ENCODE results near the gene ARHGEF40.

The ARHGEF40 gene

GRCh38 chr14:21072781-21073339 lies 2.8 kb downstream of the ARHGEF40 start:
- no peak overlapping the region for H3K4me3 ChIP-seq (ENCODE audit: low read length)
- H3K9ac ChIP-seq (ENCODE audit: low read length): no peak overlapping the region
- no CpG with 5 or more reads among the region's 9 CpGs for WGBS (ENCODE audit: extremely low coverage, insufficient coverage, low lambda C conversion rate)
- H3K79me1 ChIP-seq (ENCODE audit: low read length): peaks cover 8% of the 10 kb centered on the region
- H3K36me3 ChIP-seq (ENCODE audit: control insufficient read depth, insufficient read depth, low read length): peaks cover 13% of the 10 kb centered on the region
- no peak overlapping the region for H4K8ac ChIP-seq (ENCODE audit: low read depth, low read length)
- no peak overlapping the region for H2AK5ac ChIP-seq (ENCODE audit: low read length)
- no peak overlapping the region for H3K27ac ChIP-seq (ENCODE audit: low read depth, low read length)
- no peak for DNase-seq
- H2BK120ac ChIP-seq (ENCODE audit: low read depth, low read length): no peak overlapping the region
- H2BK5ac ChIP-seq (ENCODE audit: low read length): no peak overlapping the region
- H3K4ac ChIP-seq (ENCODE audit: low read depth, low read length): no peak overlapping the region
- no peak overlapping the region for H3K18ac ChIP-seq (ENCODE audit: low read length)
- H3K56ac ChIP-seq (ENCODE audit: low read length): peak overlapping the region; percentile 99
- H3K27me3 ChIP-seq (ENCODE audit: insufficient read depth, low read length, poor library complexity): no peaks in the 10 kb centered on the region
- H3K4me1 ChIP-seq (ENCODE audit: control insufficient read depth, low read depth, low read length): peaks cover 5% of the 10 kb centered on the region
- H3K4me2 ChIP-seq (ENCODE audit: low read length): no peak overlapping the region
- no peak overlapping the region for H4K5ac ChIP-seq (ENCODE audit: low read length)
- H2BK15ac ChIP-seq (replicated peaks; ENCODE audit: low read depth): no peak overlapping the region
- H3K23ac ChIP-seq (ENCODE audit: low read length): no peak overlapping the region
- H3K79me2 ChIP-seq (ENCODE audit: control insufficient read depth, insufficient read depth, low read length): peaks cover 3% of the 10 kb centered on the region

GRCh38 chr14:21073921-21074320 lies 3.8 kb downstream of the ARHGEF40 start:
- Histone ChIP-seq H3K4me1 (ENCODE audit: control insufficient read depth, low read depth, low read length) (peaks cover 4% of the 10 kb centered on the region), H3K9ac (ENCODE audit: low read length) (no peak overlapping the region), H3K36me3 (ENCODE audit: control insufficient read depth, insufficient read depth, low read length) (peaks cover 17% of the 10 kb centered on the region), H3K27ac (ENCODE audit: low read depth, low read length) (no peak overlapping the region), H3K4me2 (ENCODE audit: low read length) (no peak overlapping the region), H3K18ac (ENCODE audit: low read length) (no peak overlapping the region), H4K8ac (ENCODE audit: low read depth, low read length) (no peak overlapping the region), H2BK120ac (ENCODE audit: low read depth, low read length) (no peak overlapping the region), H3K79me1 (ENCODE audit: low read length) (peaks cover 8% of the 10 kb centered on the region), H2BK5ac (ENCODE audit: low read length) (no peak overlapping the region), H4K5ac (ENCODE audit: low read length) (no peak overlapping the region), H3K27me3 (ENCODE audit: insufficient read depth, low read length, poor library complexity) (no peaks in the 10 kb centered on the region), H3K4me3 (ENCODE audit: low read length) (no peak overlapping the region), H3K23ac (ENCODE audit: low read length) (no peak overlapping the region), H3K56ac (ENCODE audit: low read length) (no peak overlapping the region), H3K4ac (ENCODE audit: low read depth, low read length) (no peak overlapping the region), H2BK15ac (replicated peaks; ENCODE audit: low read depth) (no peak overlapping the region), H2AK5ac (ENCODE audit: low read length) (no peak overlapping the region), H3K79me2 (ENCODE audit: control insufficient read depth, insufficient read depth, low read length) (peaks cover 3% of the 10 kb centered on the region)
- WGBS (ENCODE audit: extremely low coverage, insufficient coverage, low lambda C conversion rate): no CpG with 5 or more reads among the region's 9 CpGs
- no peak for DNase-seq

GRCh38 chr14:21074398-21075272 lies 4.5 kb downstream of the ARHGEF40 start:
- no peak overlapping the region for H3K23ac ChIP-seq (ENCODE audit: low read length)
- no peak overlapping the region for H3K56ac ChIP-seq (ENCODE audit: low read length)
- no peak overlapping the region for H3K18ac ChIP-seq (ENCODE audit: low read length)
- H3K79me2 ChIP-seq (ENCODE audit: control insufficient read depth, insufficient read depth, low read length): peaks cover 3% of the 10 kb centered on the region
- H2AK5ac ChIP-seq (ENCODE audit: low read length): no peak overlapping the region
- WGBS (ENCODE audit: extremely low coverage, insufficient coverage, low lambda C conversion rate): no CpG with 5 or more reads among the region's 26 CpGs
- H2BK15ac ChIP-seq (replicated peaks; ENCODE audit: low read depth): no peak overlapping the region
- H3K9ac ChIP-seq (ENCODE audit: low read length): no peak overlapping the region
- no peak overlapping the region for H3K4ac ChIP-seq (ENCODE audit: low read depth, low read length)
- H3K4me1 ChIP-seq (ENCODE audit: control insufficient read depth, low read depth, low read length): peaks cover 4% of the 10 kb centered on the region
- H3K4me3 ChIP-seq (ENCODE audit: low read length): no peak overlapping the region
- H4K8ac ChIP-seq (ENCODE audit: low read depth, low read length): no peak overlapping the region
- H2BK120ac ChIP-seq (ENCODE audit: low read depth, low read length): no peak overlapping the region
- H4K5ac ChIP-seq (ENCODE audit: low read length): no peak overlapping the region
- peaks cover 20% of the 10 kb centered on the region for H3K36me3 ChIP-seq (ENCODE audit: control insufficient read depth, insufficient read depth, low read length)
- no peak for DNase-seq
- no peak overlapping the region for H2BK5ac ChIP-seq (ENCODE audit: low read length)
- no peak overlapping the region for H3K4me2 ChIP-seq (ENCODE audit: low read length)
- H3K27me3 ChIP-seq (ENCODE audit: insufficient read depth, low read length, poor library complexity): no peaks in the 10 kb centered on the region
- H3K27ac ChIP-seq (ENCODE audit: low read depth, low read length): no peak overlapping the region
- H3K79me1 ChIP-seq (ENCODE audit: low read length): peaks cover 8% of the 10 kb centered on the region

GRCh38 chr14:21075719-21076437 lies 5.8 kb downstream of the ARHGEF40 start:
- Histone ChIP-seq H3K36me3 (ENCODE audit: control insufficient read depth, insufficient read depth, low read length) (peaks cover 23% of the 10 kb centered on the region), H3K4me2 (ENCODE audit: low read length) (no peak overlapping the region), H2AK5ac (ENCODE audit: low read length) (no peak overlapping the region), H3K27me3 (ENCODE audit: insufficient read depth, low read length, poor library complexity) (no peaks in the 10 kb centered on the region), H2BK15ac (replicated peaks; ENCODE audit: low read depth) (no peak overlapping the region), H3K4me3 (ENCODE audit: low read length) (no peak overlapping the region), H2BK5ac (ENCODE audit: low read length) (no peak overlapping the region), H4K8ac (ENCODE audit: low read depth, low read length) (no peak overlapping the region), H4K5ac (ENCODE audit: low read length) (no peak overlapping the region), H3K27ac (ENCODE audit: low read depth, low read length) (no peak overlapping the region), H3K18ac (ENCODE audit: low read length) (no peak overlapping the region), H3K9ac (ENCODE audit: low read length) (no peak overlapping the region), H3K79me1 (ENCODE audit: low read length) (peaks cover 8% of the 10 kb centered on the region), H3K4me1 (ENCODE audit: control insufficient read depth, low read depth, low read length) (peaks cover 4% of the 10 kb centered on the region), H3K56ac (ENCODE audit: low read length) (no peak overlapping the region), H3K23ac (ENCODE audit: low read length) (no peak overlapping the region), H3K79me2 (ENCODE audit: control insufficient read depth, insufficient read depth, low read length) (peaks cover 3% of the 10 kb centered on the region), H2BK120ac (ENCODE audit: low read depth, low read length) (no peak overlapping the region), H3K4ac (ENCODE audit: low read depth, low read length) (no peak overlapping the region)
- WGBS (ENCODE audit: extremely low coverage, insufficient coverage, low lambda C conversion rate): no CpG with 5 or more reads among the region's 9 CpGs
- no peak for DNase-seq

- H3K18ac ChIP-seq (ENCODE audit: low read length): no peak overlapping the region
- no peak overlapping the region for H3K4me2 ChIP-seq (ENCODE audit: low read length)
- no peak for DNase-seq
- no peak overlapping the region for H3K4me3 ChIP-seq (ENCODE audit: low read length)
- H2AK5ac ChIP-seq (ENCODE audit: low read length): no peak overlapping the region
- H3K79me1 ChIP-seq (ENCODE audit: low read length): peaks cover 5% of the 10 kb centered on the region
- no peak overlapping the region for H4K5ac ChIP-seq (ENCODE audit: low read length)
- H3K27ac ChIP-seq (ENCODE audit: low read depth, low read length): no peak overlapping the region
- no peak overlapping the region for H2BK15ac ChIP-seq (replicated peaks; ENCODE audit: low read depth)
- no peak overlapping the region for H3K4ac ChIP-seq (ENCODE audit: low read depth, low read length)
- no peaks in the 10 kb centered on the region for H3K27me3 ChIP-seq (ENCODE audit: insufficient read depth, low read length, poor library complexity)
- H2BK5ac ChIP-seq (ENCODE audit: low read length): no peak overlapping the region
- H3K79me2 ChIP-seq (ENCODE audit: control insufficient read depth, insufficient read depth, low read length): peaks cover 1% of the 10 kb centered on the region
- no peak overlapping the region for H2BK120ac ChIP-seq (ENCODE audit: low read depth, low read length)
- H3K4me1 ChIP-seq (ENCODE audit: control insufficient read depth, low read depth, low read length): no peaks in the 10 kb centered on the region
- peaks cover 30% of the 10 kb centered on the region for H3K36me3 ChIP-seq (ENCODE audit: control insufficient read depth, insufficient read depth, low read length)
- no peak overlapping the region for H3K56ac ChIP-seq (ENCODE audit: low read length)
- H3K23ac ChIP-seq (ENCODE audit: low read length): no peak overlapping the region
- no peak overlapping the region for H3K9ac ChIP-seq (ENCODE audit: low read length)
- WGBS (ENCODE audit: extremely low coverage, insufficient coverage, low lambda C conversion rate): no CpG with 5 or more reads among the region's 2 CpGs
- no peak overlapping the region for H4K8ac ChIP-seq (ENCODE audit: low read depth, low read length)
Observed at GRCh38 chr14:21077672-21078071, 7.6 kb downstream of the ARHGEF40 start.

Data from mesendoderm (in vitro differentiated cells).